ENCODE measurements around the gene TCF7L1. TPM values are rescaled to one million over a fixed set of nuclear protein-coding genes. Genes with fewer than 3 reads are reported as not detected.

TCF7L1 gene
- total and polyA plus RNA-seq, 9 of the 15 experiments (the other 6 are each of a cell fraction or from before 2014, with no cell fraction given) = 0.03 to 0.11 (median 0.07) TPM; not detected in 5

- peak; percentile 100 for TF ChIP-seq ZNF407 (IDR thresholded peaks at IDR 0.05; ENCODE audit: low read depth)
- TF ChIP-seq ELF2 (CRISPR knock-in tag; IDR thresholded peaks at IDR 0.05) = no peak
- TF ChIP-seq SMAD1 (IDR thresholded peaks at IDR 0.05; ENCODE audit: low read depth, low read length, partially characterized antibody) = peak; percentile 21
- TF ChIP-seq ZFPM2 (CRISPR knock-in tag; IDR thresholded peaks at IDR 0.05) = no peak
- TF ChIP-seq, protein P1, sequence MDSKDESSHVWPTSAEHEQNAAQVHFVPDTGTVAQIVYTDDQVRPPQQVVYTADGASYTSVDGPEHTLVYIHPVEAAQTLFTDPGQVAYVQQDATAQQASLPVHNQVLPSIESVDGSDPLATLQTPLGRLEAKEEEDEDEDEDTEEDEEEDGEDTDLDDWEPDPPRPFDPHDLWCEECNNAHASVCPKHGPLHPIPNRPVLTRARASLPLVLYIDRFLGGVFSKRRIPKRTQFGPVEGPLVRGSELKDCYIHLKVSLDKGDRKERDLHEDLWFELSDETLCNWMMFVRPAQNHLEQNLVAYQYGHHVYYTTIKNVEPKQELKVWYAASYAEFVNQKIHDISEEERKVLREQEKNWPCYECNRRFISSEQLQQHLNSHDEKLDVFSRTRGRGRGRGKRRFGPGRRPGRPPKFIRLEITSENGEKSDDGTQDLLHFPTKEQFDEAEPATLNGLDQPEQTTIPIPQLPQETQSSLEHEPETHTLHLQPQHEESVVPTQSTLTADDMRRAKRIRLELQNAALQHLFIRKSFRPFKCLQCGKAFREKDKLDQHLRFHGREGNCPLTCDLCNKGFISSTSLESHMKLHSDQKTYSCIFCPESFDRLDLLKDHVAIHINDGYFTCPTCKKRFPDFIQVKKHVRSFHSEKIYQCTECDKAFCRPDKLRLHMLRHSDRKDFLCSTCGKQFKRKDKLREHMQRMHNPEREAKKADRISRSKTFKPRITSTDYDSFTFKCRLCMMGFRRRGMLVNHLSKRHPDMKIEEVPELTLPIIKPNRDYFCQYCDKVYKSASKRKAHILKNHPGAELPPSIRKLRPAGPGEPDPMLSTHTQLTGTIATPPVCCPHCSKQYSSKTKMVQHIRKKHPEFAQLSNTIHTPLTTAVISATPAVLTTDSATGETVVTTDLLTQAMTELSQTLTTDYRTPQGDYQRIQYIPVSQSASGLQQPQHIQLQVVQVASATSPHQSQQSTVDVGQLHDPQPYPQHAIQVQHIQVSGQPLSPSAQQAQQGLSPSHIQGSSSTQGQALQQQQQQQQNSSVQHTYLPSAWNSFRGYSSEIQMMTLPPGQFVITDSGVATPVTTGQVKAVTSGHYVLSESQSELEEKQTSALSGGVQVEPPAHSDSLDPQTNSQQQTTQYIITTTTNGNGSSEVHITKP (IDR thresholded peaks at IDR 0.05; ENCODE audit: partially characterized antibody) = peak; percentile 63
These were observed 221.3 kb downstream of the TCF7L1 start, which contains the start of the genes ELMOD3 and RETSAT (continued) for GRCh38 chr2:85354286-85355072.

Measured in K562 (cell line).